DND-41 (cell line): ENCODE data around the gene ARHGEF4.

Source experiments
- EZH2 ChIP-seq: IDR thresholded peaks from 3 replicates; pipeline ENCODE4 v1.6.1; 2012; ENCODE audit warnings: borderline replicate concordance, low read depth, mild to moderate bottlenecking, moderate library complexity, low read length, inconsistent platforms; ENCODE audit not compliant: severe bottlenecking
- TF ChIP-seq, protein P1 (sequence below): IDR thresholded peaks from 2 replicates; pipeline ENCODE4 v1.5.1; 2012; ENCODE audit warnings: borderline replicate concordance, low read length, moderate library complexity, mild to moderate bottlenecking; ENCODE audit not compliant: poor library complexity, severe bottlenecking; ENCODE audit errors: extremely low read depth

GRCh38 chr2:130957915-130958314, 121.2 kb downstream of the ARHGEF4 start:
- TF ChIP-seq, protein P1, sequence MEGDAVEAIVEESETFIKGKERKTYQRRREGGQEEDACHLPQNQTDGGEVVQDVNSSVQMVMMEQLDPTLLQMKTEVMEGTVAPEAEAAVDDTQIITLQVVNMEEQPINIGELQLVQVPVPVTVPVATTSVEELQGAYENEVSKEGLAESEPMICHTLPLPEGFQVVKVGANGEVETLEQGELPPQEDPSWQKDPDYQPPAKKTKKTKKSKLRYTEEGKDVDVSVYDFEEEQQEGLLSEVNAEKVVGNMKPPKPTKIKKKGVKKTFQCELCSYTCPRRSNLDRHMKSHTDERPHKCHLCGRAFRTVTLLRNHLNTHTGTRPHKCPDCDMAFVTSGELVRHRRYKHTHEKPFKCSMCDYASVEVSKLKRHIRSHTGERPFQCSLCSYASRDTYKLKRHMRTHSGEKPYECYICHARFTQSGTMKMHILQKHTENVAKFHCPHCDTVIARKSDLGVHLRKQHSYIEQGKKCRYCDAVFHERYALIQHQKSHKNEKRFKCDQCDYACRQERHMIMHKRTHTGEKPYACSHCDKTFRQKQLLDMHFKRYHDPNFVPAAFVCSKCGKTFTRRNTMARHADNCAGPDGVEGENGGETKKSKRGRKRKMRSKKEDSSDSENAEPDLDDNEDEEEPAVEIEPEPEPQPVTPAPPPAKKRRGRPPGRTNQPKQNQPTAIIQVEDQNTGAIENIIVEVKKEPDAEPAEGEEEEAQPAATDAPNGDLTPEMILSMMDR = no peak
- no peak for TF ChIP-seq EZH2
